MM.1S (cell line): Measurements from ENCODE around the gene ASCC3.
"Not testable (repeated sequence)": the region's sequence is repeated elsewhere in the genome, so short reads cannot be mapped to it uniquely, and the experiment has no call there.

ENCODE experiments used
- DNase-seq: peaks from one replicate; pipeline ENCODE4 v3.0.0-alpha.2; 2015
- H2AFZ ChIP-seq: fragments of 300-600 bp; sonication (generic); 2 replicates; pipeline ENCODE4 v1.6.0; 2016; ENCODE audit warnings: antibody characterized with exemption, low read length
- H3F3A ChIP-seq: fragments of 300-600 bp; sonication (generic); 2 replicates; pipeline ENCODE4 v1.6.1; 2016; ENCODE audit warnings: mild to moderate bottlenecking, antibody characterized with exemption, low read length, moderate library complexity, mixed read lengths; ENCODE audit not compliant: insufficient read depth
- H3K27ac ChIP-seq: fragments of 300-600 bp; sonication (generic); 2 replicates; pipeline ENCODE4 v1.5.1; 2016; ENCODE audit warnings: mild to moderate bottlenecking, low read length
- H3K27me3 ChIP-seq: fragments of 300-600 bp; sonication (generic); replicated peaks from 2 replicates; pipeline ENCODE4 v1.6.0; 2016; ENCODE audit warnings: low read length; ENCODE audit not compliant: insufficient read depth
- H3K36me3 ChIP-seq: fragments of 300-600 bp; sonication (generic); replicated peaks from 2 replicates; pipeline ENCODE4 v1.6.1; 2016; ENCODE audit warnings: mild to moderate bottlenecking, low read length, mixed read lengths; ENCODE audit not compliant: insufficient read depth
- H3K4me1 ChIP-seq: fragments of 300-600 bp; sonication (generic); 2 replicates; pipeline ENCODE4 v1.6.1; 2016; ENCODE audit warnings: low read length, mixed read lengths
- H3K4me2 ChIP-seq: fragments of 300-600 bp; sonication (generic); 2 replicates; pipeline ENCODE4 v1.6.0; 2016; ENCODE audit warnings: low read depth, low read length
- H3K4me3 ChIP-seq: fragments of 300-600 bp; sonication (generic); 2 replicates; pipeline ENCODE4 v1.5.1; 2016; ENCODE audit warnings: low read length, mixed read lengths
- H3K79me2 ChIP-seq: fragments of 300-600 bp; sonication (generic); 2 replicates; pipeline ENCODE4 v1.6.1; 2016; ENCODE audit warnings: mixed run types, low read length, mixed read lengths
- H3K9ac ChIP-seq: fragments of 300-600 bp; sonication (generic); 2 replicates; pipeline ENCODE4 v1.6.1; 2016; ENCODE audit warnings: low read length, mixed read lengths
- H3K9me2 ChIP-seq: fragments of 300-600 bp; sonication (generic); replicated peaks from 2 replicates; pipeline ENCODE4 v1.6.1; 2016; ENCODE audit warnings: mild to moderate bottlenecking, low read length, mixed read lengths; ENCODE audit not compliant: insufficient read depth
- H3K9me3 ChIP-seq: fragments of 300-600 bp; sonication (generic); replicated peaks from 2 replicates; pipeline ENCODE4 v1.6.1; 2016; ENCODE audit warnings: mild to moderate bottlenecking, low read length, mixed read lengths; ENCODE audit not compliant: insufficient read depth
- H4K20me1 ChIP-seq: fragments of 300-600 bp; sonication (generic); 2 replicates; pipeline ENCODE4 v1.6.1; 2016; ENCODE audit warnings: mild to moderate bottlenecking, low read length, moderate library complexity, mixed read lengths; ENCODE audit not compliant: insufficient read depth
- CTCF ChIP-seq: fragments of 300-600 bp; sonication (generic); IDR thresholded peaks from 2 replicates; pipeline ENCODE4 v1.5.1; 2016; ENCODE audit warnings: antibody characterized with exemption, low read length, mixed read lengths
- EZH2 ChIP-seq: fragments of 300-600 bp; sonication (generic); optimal IDR thresholded peaks from 2 replicates; pipeline ENCODE3; 2017; ENCODE audit warnings: low read depth, mild to moderate bottlenecking, antibody characterized with exemption, low read length, mixed read lengths
- EZH2phosphoT487 ChIP-seq: fragments of 300-600 bp; sonication (generic); IDR thresholded peaks from 2 replicates; pipeline ENCODE4 v1.6.1; 2018; ENCODE audit warnings: antibody characterized with exemption, low read length

ASCC3 gene

DNA sequence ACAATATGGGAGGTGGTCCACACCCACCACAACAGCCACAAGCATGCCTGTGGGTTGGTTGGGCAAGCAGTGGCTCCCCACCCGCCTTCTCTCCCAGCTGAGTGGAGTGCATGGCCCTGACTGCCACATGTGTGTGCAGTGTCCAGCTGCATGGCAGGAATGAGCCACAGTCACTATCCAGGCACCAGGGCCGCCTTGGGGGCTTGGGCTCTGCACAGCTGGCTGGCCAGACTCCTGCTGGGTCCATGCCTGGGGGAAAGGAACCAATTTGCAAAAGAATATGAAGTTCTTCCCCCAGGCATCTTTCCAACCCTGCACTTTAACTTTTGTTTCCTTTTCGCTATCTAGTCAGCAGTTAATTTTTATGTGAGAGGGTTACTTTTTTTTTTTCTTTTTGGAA, 11.6 kb upstream of the ASCC3 start:
- H3K79me2 ChIP-seq: no peaks in the 10 kb centered on the region
- no peak overlapping the region for H3K27ac ChIP-seq
- H3K4me3 ChIP-seq: no peak overlapping the region
- no peaks in the 10 kb centered on the region for H3K27me3 ChIP-seq
- no peaks in the 10 kb centered on the region for H3K9me3 ChIP-seq
- TF ChIP-seq EZH2 (no peak), EZH2phosphoT487 (no peak), CTCF (no peak)
- H3K9ac ChIP-seq: no peak overlapping the region
- H3K9me2 ChIP-seq: no peaks in the 10 kb centered on the region
- H3K4me2 ChIP-seq: no peak overlapping the region
- DNase-seq: no peak
- no peaks in the 10 kb centered on the region for H3K4me1 ChIP-seq
- H2AFZ ChIP-seq: no peak overlapping the region
- H3F3A ChIP-seq: no peaks in the 10 kb centered on the region
- H4K20me1 ChIP-seq: no peaks in the 10 kb centered on the region
- H3K36me3 ChIP-seq: no peaks in the 10 kb centered on the region

GRCh38 chr6:100892116-100892515, 11.0 kb upstream of the ASCC3 start:
- Histone ChIP-seq H3K9me3 (no peaks in the 10 kb centered on the region), H3K9ac (no peak overlapping the region), H3K79me2 (no peaks in the 10 kb centered on the region), H3K4me2 (no peak overlapping the region), H3K27me3 (no peaks in the 10 kb centered on the region), H3K36me3 (no peaks in the 10 kb centered on the region), H3K4me1 (no peaks in the 10 kb centered on the region), H4K20me1 (no peaks in the 10 kb centered on the region), H3K9me2 (no peaks in the 10 kb centered on the region), H3K27ac (no peak overlapping the region), H2AFZ (no peak overlapping the region), H3K4me3 (no peak overlapping the region), H3F3A (no peaks in the 10 kb centered on the region)
- TF ChIP-seq CTCF (no peak), EZH2 (no peak), EZH2phosphoT487 (no peak)
- no peak for DNase-seq

GRCh38 chr6:100891079-100891478, 9.9 kb upstream of the ASCC3 start:
- Histone ChIP-seq H3K36me3 (no peaks in the 10 kb centered on the region), H4K20me1 (no peaks in the 10 kb centered on the region), H3F3A (no peaks in the 10 kb centered on the region), H3K4me1 (no peaks in the 10 kb centered on the region), H3K9ac (no peak overlapping the region), H3K4me3 (no peak overlapping the region), H3K4me2 (no peak overlapping the region), H3K79me2 (no peaks in the 10 kb centered on the region), H3K9me2 (no peaks in the 10 kb centered on the region), H3K9me3 (no peaks in the 10 kb centered on the region), H3K27me3 (no peaks in the 10 kb centered on the region), H2AFZ (no peak overlapping the region), H3K27ac (no peak overlapping the region)
- DNase-seq: no peak
- TF ChIP-seq EZH2 (no peak), CTCF (no peak), EZH2phosphoT487 (no peak)

DNA sequence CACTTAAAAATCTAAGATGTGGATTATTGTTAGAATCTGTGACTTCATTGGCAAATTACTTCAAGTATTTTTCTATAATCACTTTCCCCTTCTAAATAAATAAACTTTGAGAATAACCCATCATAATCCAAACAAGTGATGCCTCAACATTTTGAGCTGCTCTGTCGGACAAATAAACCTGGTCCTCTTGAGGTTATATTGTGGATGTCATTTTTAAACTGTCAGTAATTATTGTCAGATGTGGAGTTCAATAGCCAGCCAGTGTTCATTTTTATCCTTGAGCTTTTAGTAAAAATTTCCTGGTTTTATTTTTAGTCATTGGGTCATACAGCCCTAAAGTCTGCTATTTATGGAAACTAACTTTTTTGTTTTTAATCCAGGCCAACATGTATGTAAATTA, 9.5 kb upstream of the ASCC3 start:
- H2AFZ ChIP-seq, H3K79me2 ChIP-seq, H3K4me2 ChIP-seq, H3K9me3 ChIP-seq, DNase-seq, H3K9me2 ChIP-seq, H4K20me1 ChIP-seq, H3K27ac ChIP-seq, H3K9ac ChIP-seq, H3K36me3 ChIP-seq, H3F3A ChIP-seq, H3K27me3 ChIP-seq, H3K4me3 ChIP-seq, H3K4me1 ChIP-seq: not testable (repeated sequence)
